GM18519 (cell line): ENCODE measurements around the gene FNDC3B.

Source experiments
- ATAC-seq: cut with Tn5 transposase; IDR thresholded peaks from one replicate; pipeline ENCODE4 v1.9.1; 2021; ENCODE audit warnings: mild to moderate bottlenecking, moderate library complexity; ENCODE audit not compliant: unreplicated experiment, low FRiP score

The FNDC3B gene

GRCh38 chr3:172402892-172403643, 363.7 kb downstream of the FNDC3B start:
- ATAC-seq: no peak

DNA sequence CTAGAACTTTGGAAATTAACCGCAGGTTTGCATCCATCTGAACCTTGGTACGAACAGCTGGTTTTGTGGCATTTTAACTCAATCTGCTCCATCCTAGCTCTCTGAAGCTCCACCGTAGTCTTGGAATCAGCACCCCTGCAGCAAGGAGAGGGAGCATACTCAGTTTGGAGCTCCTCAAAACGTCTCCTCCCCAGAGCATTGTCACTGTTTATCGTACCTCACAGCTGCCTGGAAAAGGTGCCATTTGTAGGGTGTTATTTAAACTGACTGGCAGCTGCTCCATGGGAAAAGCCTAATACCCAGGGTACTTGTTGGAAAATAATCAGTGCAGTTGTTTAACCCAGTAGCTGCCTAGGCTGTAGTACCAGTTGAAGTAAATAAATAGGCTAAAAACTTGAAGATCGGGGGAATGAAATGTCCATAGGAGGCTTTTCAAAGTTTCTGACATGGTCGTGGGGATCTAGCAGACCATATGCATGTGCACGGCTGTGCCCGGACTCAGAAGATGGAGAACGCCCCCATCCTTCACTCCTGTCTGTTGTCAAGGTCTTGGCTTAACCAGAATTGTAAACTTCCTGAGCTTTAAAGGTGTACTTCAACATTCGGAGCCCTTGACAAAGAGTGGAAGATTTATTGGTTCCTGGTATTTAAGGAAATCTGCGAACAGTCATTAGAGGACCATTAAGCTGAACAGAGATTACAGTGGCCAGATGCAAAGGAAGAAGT, 365.0 kb downstream of the FNDC3B start:
- ATAC-seq: no peak

- ATAC-seq: no peak
Measured at GRCh38 chr3:172405914-172406313, 366.5 kb downstream of the FNDC3B start.

DNA sequence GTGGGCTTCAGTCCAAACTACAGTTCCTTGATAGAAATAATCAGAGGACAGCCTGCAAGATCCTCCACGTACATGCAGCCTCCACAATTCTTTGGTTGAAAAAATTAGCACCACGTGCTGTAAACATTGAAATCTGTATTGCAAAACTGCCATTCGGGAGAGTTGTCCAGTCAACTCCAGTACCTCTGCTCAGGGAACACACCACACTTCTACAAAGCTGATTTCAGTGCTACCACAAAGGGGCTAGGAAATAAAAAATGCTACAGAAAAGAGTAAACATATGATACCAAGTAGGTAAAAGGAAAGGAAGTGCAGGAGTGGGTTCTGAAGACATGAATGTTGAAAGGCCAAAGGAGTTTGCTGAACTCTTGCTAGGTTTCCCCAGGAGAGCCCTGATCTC, 368.5 kb downstream of the FNDC3B start:
- ATAC-seq: no peak

DNA sequence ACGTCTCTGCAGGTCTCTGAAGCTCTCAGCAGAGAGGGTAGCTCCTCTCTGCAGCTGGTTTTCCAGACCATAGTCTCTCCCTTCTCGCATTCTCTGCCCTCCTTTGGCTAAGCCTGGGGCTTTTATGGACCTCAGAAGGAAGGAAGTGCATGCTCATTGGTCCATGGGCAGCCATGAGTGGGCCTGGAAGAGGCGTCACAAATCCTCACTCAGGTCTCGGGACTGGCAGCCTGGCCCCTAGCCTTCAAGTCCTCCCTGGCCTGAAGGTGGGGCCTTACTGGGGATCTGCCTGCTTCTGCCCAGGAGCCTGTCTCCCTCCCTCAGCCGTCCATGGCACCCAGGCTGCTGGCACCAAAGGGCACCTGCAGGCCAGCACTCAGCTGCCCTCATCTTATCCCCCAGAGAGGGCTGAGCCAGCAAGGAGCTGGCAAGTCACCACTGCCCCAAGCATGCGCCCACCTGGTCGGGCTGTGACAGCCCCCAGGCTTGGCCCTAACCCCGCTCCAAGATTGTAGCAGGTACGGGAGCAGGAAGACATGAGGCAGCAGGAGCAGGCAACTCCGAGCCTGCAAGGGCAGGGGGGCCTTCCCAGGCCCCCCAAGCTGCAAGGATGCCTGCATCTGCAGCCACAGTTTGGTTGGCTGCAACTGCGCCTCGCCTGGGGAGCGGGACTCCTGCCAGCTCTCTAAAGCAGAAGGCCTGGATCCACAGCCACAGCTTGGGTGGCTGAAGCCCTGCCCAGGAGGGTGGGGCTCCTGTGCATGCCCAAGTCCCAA, 371.5 kb downstream of the FNDC3B start:
- no peak for ATAC-seq

DNA sequence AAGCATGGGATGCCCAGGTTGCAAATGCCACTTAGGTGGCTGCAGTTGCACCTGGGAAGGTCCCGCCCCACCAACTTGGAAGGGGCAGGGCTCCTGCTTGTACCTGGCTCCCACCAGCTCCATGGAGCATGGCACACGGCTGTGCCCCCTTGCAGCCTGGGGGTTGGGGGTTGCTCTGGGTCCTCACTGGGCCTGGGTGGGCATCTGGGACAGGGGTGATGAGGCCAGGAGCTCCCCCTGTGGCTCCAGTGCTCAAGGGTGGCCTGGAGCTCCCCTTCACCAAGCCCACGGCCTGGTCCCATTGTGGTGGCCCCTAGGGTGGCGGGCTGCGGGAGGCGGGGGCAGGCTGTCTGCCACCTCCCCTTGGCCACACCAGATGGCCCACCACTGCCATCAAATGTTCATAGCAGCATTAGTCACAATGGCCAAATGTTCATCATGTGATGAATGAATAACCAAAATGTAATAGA, 372.1 kb downstream of the FNDC3B start:
- no peak for ATAC-seq

DNA sequence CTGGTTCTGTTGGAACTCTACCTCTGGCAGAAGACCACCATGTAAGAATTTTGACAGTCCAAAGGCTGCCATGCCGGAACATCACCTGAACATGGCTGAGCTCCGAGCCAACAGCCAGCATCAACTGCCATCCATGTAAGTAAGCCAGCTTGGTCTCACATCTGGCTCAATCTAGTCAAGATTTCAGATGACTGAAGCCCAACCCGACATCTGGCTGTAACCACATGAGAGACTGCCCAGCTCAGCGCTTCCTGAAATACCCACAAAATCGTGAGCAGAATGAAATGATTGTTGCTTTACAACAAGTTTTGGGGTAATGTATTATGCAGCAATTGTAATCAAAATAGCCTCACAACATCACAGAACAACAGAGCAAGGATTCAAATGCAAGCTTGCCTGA, 375.9 kb downstream of the FNDC3B start:
- ATAC-seq: no peak

DNA sequence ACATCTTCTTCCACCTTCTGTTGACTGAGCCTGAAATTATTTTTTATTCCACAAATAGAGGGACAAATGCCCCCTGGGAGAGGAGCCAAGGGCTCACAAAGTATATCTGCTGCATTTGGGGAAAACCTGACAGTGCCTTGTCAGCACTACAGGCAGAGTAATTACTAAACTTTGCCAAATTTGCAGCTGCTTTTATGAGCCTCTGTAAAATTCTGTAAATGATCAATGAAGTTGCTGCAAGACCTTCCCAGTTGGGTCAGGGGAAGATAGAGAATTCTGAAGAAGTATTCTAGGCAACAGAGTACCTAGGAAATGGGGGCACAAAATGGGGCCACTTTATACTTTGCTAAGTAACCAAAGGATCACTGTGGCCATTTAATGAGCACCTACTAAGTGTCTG, 398.3 kb downstream of the FNDC3B start:
- no peak for ATAC-seq

GRCh38 chr3:172438186-172438585, 398.8 kb downstream of the FNDC3B start:
- no peak for ATAC-seq

DNA sequence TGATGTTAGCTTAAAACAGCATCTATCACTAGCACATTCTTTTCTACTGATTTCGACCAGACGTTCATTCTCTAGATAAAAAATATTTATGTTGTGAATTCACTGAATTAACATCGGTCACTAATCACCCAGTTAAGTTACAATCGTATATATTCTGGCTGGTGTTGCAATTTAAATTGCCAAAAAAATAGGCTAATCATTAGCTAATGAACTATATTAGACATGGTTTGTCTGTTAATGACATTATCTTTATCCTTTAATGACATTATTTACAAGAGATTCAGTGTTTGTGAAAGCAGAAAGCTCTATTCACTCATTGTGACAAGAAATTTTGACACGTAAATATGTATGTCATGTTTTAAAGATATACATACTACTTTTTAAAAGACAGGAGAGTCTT, 402.2 kb downstream of the FNDC3B start:
- ATAC-seq: no peak

- no peak for ATAC-seq
Measured at GRCh38 chr3:172442606-172443005, 403.2 kb downstream of the FNDC3B start.

- no peak for ATAC-seq
Measured at GRCh38 chr3:172444821-172445220, 405.4 kb downstream of the FNDC3B start.

GRCh38 chr3:172446198-172446597, 406.8 kb downstream of the FNDC3B start:
- ATAC-seq: no peak

DNA sequence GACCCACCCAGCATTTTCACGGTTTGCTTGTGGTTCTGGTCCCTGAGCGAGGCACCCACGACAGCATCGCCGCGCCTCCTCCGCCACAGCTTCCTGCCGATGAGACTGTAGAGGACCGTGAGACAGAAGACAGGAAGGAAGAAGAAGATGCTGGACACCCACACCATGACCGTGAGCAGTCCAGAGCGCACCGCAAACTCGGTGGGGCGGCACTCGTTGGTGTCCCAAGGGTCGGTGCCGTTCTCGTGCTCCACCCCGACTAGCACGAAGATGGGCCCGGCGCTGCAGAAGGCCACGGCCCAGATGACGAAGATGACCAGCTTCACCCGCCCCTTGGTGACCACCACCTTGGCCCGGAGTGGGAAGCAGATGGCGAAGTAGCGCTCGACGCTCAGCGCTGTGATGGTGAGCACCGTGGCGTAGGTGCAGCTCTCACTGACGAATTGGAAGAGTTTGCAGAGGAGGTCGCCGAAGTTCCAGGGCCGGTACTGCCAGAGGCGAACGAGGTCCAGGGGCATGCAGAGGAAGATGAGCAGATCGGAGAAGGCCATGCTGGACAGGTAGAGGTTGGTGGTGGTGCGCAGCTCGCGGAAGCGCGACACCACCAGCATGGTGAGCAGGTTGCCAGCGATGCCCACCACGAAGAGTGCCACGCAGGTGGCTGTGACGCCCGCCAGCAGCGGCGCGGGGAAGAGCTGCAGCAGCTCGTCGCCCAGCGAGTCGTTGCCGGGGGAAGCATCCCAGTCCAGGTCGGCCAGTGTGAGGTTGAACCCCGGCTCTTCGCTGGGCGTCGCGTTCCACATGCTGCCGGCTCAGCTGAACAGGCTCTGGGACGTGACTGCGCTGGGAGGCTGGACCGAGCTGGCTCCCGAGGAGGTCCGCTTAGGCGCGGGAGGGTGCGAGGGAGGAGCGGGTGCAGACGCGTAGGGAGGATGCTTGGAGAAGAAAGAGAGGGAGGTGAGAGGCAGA, 408.5 kb downstream of the FNDC3B start, which contains the start of gene GHSR:
TSS of gene GHSR (minus strand) at position 846 of the 969 bp plus-strand sequence. CDS start at position 803, 43 bp downstream.
- no peak for ATAC-seq

DNA sequence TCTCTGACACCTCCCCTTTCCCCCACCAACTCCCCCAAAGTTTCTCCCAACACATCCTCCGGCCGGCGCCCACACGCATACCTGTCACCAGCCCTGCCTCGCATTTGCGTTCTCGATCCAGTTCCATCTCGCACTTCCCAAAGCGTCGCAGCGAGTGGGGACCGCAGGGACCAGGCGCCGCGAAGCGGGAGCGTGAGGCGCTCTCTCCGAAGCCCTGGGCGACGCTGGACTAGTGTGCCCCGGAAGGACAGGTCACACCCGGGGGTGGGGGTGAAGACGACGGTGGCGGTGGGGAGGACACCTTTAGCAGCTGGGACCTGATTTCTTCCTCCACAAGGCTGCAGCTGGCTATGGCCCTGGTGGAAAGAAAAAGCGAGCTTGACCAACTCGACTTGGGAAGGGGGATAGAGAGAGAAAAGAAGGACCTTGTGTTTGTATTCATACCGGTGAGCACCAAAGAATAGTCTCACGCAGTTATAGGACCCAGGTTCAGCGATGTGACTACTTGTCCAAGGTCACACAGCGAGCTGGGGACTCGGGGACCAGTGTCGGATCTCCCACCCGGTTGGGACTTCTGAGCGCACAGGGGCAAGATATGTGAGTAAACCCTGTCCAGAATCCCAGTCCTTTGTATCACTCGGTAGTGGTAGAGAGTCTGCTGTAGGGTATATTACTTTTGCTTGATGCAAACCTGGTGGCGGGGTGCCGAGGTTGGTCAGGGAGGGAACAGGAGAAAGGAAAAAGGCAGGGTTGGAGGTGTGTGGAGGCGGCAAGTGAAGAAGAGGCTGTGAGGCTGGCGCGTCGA, 409.5 kb downstream of the FNDC3B start:
- ATAC-seq: no peak

GRCh38 chr3:172449466-172450149, 410.2 kb downstream of the FNDC3B start:
- ATAC-seq: no peak
